ENCODE data around the gene MRPL33.

GRCh38 chr2:27828305-27828704, 56.8 kb downstream of the MRPL33 start:
- TF ChIP-seq CEBPB (IDR thresholded peaks at IDR 0.05) (no peak), MAX (IDR thresholded peaks at IDR 0.05) (no peak), EGR1 (IDR thresholded peaks at IDR 0.05) (no peak), EP300 (IDR thresholded peaks at IDR 0.05; ENCODE audit: borderline replicate concordance) (no peak), CREB1 (IDR thresholded peaks at IDR 0.05; ENCODE audit: low read depth) (no peak), RAD21 (IDR thresholded peaks at IDR 0.05; ENCODE audit: low read depth) (no peak)

Data from Ishikawa (cell line).